Stimulated activated CD8-positive, alpha-beta memory T cell treated with anti-CD3 and anti-CD28 coated beads, Interleukin-7, amount 100 ng/mL, for 24 hours (primary cell): ENCODE measurements around the gene CD109.
"Not testable (repeated sequence)": the region's sequence is repeated elsewhere in the genome, so short reads cannot be mapped to it uniquely, and the experiment has no call there.

Source experiments
- DNase-seq: peaks from one replicate; pipeline ENCODE4 v3.0.0-alpha.2; 2020; ENCODE audit warnings: low read depth

CD109 gene

DNA sequence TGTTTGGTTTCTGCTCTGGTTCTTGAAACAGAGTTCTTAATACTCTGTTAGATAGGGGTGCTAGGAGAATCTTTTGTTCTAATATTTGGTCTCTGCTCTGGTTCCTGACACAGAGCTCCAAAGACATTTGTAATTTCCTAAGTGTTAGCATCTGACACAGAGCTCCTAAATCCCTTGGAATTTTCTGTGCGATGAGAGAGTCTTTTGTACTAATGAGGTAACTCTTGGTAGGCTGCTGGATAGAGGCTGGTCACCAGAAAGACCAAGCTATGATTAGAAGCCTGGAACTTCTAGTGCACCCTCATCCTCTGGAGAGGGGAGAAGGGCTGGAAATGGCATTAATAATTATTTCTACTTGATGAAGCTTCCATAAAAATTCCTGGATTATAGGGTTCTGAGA lies 7.7 kb upstream of the CD109 start:
- DNase-seq, result no peak

DNA sequence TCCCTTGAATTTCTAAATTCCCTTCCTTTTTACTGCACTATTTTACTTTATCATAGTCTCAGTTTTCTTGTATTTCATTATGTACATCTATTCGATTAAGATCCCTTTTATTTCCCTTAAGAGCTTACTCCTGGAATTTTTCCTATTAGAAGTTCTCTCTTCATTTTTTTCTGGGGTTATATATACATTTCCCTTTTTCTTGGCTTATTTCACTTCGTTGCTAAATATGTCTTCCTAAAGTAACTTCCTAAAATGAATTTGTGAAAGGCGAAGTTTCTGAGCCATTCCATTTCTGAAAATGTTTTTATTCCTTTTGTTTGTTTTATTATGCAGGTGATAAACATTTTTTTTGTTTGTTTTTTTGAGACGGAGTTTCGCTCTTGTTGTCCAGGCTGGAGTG lies 5.9 kb upstream of the CD109 start:
- DNase-seq, result no peak

DNA sequence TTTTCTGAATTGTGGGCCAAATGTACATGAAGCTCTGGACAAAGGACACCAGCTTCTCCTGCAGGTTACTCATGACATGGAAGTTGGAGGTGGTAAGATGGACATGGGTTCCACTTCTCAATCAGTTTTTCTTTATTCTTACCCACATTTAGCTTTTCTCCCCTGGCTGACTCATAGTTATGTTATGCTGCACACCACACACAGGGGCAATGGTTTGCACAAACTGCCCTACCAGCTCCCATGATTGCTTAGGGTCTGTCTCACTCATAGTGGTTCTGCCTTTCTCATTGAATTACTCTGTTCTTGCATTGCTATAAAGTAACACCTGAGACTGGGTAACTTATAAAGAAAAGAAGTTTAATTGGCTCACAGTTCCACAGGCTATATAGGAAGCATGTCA lies 4.5 kb upstream of the CD109 start:
- no peak for DNase-seq

DNA sequence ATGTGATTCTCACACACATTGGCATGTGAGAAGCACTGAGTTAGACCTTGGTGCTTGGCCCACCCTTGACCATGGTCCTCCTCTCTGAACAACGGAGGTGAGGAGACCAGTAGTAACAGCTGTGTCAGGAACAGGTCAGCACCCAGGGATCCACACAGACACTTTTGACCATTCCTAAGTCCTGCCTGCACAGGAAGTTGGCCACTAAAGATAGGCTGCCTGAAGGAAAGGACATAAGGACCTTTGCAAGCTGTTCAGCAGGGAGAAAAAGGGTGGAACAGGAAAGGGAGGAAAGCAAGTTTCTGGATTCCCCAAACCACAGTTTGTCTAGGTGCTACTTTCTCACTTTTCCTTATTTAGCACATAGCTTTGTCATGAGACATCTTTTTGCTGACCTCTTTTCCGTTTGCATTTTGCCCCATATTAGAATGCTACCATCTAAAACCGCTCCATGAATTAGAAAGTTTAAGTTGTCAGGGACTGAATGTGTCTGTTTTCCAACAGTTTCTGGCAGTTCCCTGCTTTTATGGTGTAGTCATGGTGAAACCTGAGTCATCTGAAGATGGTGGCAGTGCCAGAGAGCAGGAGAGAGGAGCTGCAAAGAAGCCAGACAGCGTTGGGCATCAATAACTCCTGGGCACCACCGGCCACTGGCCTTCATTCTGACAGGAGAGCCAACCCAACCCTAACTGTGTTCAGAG lies 1.1 kb upstream of the CD109 start:
- no peak for DNase-seq

DNA sequence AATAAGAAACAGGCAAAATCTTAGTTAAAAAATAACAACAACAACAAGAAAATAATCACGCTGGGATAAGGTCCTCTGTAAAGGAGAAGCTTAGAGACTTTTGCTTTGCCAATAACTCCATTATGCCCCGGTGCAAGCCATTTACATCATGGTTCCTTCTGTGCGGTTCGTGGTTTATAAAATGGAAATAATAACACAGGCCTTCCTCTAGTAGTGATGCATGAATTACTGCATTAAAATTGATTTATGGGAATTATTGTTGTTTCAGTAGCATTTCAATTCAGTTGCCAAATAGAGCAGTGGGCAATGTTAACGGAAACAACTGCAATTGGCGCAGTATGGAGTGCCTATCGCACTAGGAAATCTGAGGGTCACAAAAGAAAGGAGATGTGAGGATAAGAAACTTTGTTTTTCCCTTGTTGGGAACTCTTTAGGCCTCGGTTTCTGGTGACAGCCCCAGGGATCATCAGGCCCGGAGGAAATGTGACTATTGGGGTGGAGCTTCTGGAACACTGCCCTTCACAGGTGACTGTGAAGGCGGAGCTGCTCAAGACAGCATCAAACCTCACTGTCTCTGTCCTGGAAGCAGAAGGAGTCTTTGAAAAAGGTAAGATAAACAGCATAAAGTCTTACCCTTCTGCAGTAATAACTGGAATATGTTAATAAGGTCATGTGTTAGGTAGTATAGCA lies 1.1 kb downstream of the CD109 start:
- DNase-seq, result no peak

DNA sequence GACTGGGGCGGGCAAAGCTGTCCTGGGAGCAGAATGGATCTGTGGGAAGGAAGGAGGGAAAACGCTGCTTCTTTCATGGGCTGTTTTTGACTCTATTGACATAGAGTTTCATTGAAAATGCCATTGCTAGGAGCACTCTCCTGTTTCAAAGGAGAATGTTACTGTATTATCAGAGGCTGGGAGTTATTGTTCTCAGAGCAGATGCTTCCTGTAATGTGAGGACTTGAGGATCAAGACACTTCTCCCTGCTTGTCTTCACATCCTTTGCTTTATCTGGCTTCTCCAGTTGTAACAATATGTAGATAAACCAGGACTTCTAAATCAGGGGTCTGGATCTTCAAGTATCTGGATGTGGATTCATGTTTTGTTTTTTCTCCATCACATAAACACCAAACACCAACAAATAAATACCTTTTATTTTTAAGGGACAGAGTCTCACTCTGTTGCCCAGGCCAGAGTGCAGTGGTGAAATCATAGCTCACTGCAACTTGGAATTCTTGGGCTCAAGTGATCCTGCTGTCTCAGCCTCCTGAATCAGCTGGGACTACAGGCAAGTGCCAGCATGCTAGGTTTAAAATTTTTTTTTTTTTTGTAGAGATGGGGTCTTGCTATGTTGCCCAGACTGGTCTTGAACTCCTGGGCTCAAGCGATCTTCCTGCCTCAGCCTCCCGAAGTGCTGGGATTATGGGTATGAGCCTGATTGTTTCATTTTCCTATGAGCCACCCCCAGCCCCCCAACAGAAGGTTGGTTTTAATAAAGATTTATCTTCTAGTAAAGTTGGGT lies 3.9 kb downstream of the CD109 start:
- no peak for DNase-seq

DNA sequence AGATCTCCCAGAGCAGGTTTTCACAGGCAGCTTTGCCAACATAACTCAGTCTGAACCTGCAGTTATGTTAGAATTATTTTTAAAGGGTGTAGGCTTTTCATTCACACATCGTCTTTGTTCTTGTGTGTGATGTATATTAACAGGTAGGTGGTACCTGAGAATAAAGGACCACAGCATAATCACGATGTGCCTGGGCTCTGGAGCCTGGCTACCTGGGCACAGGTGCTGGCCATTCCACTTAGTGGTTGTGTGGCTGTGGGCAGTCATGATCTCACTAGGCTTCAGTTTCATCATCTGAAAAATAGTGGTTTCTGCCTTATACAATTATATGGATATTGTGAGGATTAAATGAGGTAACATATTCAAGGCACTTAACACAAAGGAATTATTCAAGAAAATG lies 6.4 kb downstream of the CD109 start:
- no peak for DNase-seq

DNA sequence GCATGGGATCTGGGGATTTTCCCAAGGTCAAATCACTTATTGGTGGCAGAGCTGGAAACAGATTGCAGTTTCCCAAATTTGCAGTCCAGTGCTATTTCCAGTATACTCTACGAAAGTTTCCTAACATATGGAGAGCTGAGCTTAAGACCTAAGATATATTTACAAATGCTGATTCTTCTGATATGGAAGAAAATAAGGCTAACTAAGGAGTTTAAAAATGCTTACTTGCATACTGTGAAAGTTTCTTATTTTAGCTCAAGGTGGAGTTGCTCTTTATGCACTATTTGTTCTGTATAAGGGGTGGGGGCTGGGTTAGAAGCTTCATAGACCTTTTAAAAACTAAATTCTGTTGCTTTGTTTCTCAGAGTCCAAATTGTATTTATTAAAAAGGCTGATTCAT lies 7.5 kb downstream of the CD109 start:
- no peak for DNase-seq

DNA sequence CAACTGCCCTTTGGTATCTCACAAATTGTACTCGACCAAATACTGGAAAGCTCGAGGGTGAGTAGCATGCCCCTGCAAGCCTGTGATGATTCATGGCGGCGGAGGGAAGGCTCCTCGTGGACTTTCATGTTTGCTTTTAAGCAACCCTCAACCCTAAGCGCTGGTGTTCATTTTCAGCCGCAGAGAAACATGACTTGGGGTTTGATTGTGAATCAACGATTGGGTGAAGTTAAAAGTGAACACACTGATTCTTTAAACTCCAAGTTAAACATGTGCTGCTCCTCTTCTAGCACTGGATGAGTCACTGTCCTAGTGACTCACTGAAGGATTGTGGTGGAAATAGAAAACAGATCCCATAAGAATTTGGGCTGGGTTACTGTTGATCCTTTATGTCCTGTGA lies 8.3 kb downstream of the CD109 start:
- peak; percentile 18 for DNase-seq

DNA sequence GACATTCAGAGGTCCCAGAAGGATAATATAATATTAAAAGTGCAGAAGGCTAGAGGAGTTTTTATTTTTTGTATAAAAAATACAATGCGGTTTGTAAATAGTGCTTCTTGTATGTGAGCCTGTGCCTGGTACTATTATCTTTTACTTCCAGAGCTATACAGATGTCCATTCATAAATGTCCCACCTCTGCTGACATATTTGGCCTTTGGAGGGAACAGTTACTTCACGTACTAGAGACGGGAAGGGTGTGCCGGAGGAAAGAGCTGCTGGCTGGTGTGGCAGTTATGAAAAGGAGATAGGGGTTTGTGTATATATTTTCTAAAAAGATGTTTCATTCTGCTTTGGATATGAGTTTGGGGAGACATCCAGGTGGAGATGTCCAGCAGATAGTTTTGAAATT lies 8.8 kb downstream of the CD109 start:
- no peak for DNase-seq

DNA sequence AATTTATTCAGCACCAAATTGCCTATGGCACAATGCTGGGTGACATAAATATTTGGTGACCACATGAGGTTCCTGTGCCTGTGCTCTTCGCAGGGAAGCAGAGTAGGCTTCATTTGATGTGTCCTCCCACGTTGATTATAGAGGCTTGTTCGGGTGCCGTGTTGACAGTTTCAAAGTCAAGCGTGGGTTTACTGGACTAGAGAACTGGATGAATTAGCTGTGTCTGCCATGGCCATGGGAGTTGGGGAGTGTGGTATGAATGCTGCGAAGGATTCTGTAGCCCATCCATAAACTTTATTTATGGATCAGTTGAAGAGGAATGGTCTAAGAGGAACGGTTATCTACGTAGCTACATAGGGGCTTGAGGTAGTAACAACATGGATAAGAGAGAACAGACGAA lies 11.0 kb downstream of the CD109 start:
- DNase-seq, result no peak

DNA sequence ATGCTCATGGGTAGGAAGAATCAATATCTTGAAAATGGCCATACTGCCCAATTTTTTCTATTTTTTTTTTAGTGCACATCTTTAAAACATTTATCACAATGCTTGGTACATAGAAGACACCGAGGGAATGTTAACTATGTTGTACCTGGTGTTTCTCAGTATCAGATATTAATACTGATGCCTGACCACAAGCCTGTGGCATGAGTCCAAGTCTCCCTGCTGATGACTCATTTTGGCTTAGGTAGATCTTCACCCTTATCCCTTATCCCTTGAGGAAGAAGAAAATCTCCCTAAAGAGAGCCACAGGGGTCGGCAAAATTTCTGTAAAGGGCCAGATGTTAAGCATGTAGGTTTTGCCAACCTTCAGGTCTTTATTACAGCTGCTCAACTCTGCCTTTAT lies 14.5 kb downstream of the CD109 start:
- DNase-seq, result no peak

DNA sequence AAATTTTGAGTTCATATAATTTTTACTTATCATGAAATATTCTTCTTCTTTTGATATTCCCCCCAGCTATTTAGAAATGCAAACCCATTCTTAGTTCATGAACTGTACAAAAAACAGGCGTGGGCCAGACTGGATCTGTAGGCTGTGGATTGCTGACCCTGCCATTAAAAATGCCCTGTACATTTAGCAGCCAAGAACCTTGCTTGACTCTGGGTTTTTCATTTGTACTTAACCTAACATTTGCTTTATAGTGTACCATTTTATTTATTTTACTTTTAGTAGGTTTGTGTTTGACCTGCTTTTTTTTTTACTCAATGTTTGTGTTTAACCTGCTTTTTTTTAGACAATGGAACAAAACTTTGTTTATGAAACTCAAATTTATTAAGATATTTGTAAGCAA lies 14.9 kb downstream of the CD109 start:
- DNase-seq, result no peak

DNA sequence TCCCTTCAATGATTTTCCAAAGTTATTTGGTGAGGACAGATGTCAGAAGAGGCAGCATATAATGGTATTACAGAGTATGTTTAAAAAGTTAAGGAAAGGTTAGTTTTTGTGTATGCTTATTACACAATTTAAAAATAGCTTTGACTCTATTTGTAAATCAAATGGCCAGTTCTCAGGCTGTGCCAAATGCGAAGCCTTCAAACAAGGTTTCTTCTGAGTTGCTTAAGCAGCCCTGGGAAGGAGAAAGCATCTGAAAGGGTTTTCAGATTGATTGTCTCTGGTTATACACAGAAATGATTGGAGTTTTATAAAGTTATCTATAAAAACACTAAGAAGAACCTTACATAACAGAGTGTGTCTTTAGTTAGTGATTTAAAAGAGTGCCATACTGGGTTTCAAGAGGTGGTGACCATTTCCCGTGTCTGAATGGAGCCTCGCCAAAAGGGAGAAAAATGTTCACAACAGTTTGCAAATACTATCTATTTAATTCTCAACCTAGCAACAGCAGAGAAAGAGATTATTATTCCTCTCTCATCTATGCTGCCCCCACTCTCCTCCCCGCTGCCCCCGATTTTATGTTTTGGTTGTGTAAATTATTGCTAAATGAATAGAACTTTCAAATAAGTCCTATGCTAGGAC lies 16.7 kb downstream of the CD109 start:
- no peak for DNase-seq

DNA sequence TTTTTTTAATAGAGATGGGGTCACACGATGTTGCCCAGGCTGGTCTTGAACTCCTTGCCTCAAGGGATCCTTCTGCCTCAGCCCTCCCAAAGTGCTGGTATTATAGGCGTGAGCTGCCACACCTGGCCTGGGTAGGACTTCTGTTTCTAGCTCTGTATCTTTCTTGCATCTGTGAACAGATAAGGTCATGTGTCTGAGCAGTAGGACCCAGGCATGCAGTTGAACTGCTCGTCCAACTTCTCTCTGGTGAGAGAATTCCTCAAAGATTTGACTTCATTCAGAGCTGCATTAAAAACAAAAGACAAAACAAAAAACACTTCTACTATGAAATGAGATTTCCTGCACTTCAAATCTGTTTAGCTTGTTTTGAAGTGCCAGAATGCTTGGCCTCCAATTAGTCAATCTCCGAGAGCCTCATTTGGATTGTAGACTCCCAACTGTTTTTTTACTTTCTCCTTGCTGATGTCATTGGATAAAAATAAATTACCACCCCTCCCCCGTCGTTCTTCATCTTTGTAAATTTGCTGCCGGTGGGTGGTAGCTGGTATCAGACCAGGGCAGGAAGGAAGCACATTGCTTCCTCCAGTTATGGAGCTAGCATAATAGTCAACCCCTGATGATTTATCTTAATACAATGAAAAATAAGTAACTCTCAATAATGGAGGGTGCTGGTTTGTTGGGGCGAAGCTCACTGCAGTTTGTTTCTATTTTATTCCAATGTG lies 17.6 kb downstream of the CD109 start:
- no peak for DNase-seq

DNA sequence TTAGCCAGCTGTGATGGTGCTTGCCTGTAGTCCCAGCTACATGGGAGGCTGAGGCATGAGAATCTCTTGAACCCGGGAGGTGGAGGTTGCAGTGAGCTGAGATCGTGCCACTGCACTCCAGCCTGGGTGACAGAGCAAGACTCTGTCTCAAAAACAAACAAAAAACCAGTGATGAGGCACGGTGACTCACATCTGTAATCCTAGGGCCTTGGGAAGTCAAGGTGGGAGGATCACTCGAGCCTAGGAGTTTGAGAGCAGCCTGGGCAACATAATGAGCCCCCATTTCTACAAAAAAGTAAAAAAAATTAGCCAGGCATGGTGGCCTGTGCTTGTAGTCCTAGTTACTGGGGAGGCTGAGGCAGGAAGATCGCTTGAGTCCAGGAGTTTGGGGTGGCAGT lies 19.1 kb downstream of the CD109 start:
- not testable (repeated sequence) for DNase-seq

DNA sequence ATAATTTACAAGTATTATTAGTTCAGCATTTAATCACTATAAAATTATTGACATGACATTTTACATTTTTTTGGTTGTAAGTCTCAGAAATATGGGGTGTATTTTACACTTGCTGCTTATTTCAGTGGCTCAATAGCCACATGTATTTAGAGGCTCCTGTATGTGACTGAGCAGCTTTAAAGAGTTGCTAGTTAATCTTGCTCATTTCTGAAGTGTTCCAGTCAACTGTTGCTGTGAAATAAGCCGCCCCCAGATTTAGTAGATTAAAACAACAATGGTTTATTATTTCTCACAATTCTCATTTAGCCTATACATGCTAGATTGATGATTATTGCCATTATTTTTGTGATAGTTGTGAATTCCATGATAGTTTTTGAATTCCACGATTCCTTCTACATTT lies 23.0 kb downstream of the CD109 start:
- DNase-seq, result no peak

DNA sequence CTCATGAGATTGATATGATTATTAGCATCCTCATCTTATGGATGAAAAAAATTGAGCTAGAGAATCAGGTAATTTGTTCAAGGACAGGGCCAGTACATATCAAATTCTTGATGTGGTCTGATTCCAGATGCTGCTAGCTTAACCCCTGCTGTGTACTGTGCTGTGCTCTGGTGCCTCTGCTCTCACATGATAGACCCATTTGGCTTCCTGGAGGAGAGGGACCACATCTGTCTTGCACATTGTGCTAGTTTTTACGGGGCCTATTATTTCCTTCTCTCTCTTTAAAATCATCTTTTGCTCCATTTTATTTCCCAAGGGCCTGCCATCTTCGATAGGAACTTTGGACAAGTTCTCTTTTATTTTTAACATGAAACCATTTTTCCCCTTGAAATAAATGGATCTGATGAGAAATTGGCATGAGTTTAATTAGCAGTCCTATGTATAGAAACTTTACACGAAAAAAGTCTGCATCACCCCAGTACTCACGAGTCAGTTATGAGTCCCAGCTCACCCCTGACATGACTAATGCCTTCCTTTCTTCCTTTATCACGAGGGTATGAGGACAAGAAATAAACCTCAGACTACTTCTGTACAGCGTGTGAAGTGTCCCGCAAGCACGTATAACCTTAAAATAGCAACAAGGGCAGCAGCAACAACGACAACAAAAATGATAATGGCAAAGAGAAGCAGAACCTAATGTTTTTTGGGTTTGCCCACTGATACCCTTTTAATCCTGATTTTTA lies 26.5 kb downstream of the CD109 start:
- DNase-seq, result no peak

DNA sequence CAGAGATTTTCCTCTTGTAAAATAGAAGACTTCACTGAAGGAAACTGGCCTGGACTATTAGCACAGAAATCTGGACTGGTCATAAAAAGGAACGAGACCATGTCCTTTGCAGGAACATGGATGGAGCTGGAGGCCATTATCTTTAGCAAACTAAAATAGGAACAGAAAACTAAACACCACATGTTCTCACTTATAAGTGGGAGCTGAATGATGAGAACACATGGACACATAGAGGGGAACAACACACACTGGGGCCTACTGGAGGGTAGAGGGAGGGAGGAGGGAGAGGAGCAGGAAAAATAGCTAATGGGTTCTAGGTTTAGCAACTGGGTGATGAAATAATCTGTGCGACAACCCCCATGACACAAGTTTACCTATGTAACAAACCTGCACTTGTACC lies 27.5 kb downstream of the CD109 start:
- DNase-seq, result not testable (repeated sequence)

DNA sequence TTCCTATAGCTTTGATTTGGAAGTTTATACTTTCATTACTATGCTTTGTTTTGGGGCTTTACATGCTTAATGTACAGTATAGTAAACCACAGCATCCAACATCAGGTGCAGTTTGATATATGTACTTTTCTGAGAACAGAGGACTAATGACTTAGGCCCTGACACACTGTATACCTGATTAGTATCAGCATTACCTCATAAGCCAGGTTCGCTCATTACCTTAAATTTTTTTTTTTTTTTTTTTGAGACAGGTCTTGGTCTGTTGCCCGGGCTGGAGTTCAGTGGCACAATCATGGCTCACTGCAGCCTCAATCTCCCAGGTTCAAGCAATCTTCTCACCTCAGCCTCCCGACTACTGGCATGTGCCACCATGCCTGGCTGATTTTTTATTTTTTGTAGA lies 28.4 kb downstream of the CD109 start:
- DNase-seq, result no peak

DNA sequence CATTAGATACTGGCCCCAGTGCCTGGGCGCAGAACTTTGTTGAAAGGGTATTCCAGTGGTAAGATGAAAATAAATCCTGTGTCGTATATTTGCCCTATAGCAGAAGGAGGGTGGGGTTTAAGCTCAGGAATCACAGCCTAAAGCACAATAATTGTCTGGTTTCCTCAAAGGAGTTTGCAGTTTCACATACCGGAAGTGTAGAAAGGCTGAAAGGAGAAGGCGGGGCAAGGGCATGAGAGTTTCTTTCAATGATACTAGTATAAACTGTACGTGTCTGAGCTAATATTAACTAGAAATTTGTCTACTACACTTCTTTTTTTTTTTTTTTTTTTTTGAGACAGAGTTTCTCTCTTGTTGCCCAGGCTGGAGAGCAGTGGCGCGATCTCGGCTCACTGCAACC lies 29.2 kb downstream of the CD109 start:
- not testable (repeated sequence) for DNase-seq
